Endodermal cell (in vitro differentiated cells): Measurements from ENCODE around the gene OR7G2. TPM values are rescaled to one million over a fixed set of nuclear protein-coding genes. Genes with fewer than 3 reads are reported as not detected.

ENCODE experiments used
- DNase-seq: peaks from one replicate; pipeline ENCODE4 v3.0.0-alpha.2; 2017
- H3K27ac ChIP-seq: 2 replicates; pipeline ENCODE4 v1.5.1; 2013; ENCODE audit warnings: mild to moderate bottlenecking, low read depth, low read length, moderate library complexity
- H3K27me3 ChIP-seq: 2 replicates; pipeline ENCODE4 v1.6.1; 2013; ENCODE audit warnings: mild to moderate bottlenecking, low read length, moderate library complexity; ENCODE audit not compliant: insufficient read depth, control insufficient read depth, poor library complexity, severe bottlenecking
- H3K36me3 ChIP-seq: 2 replicates; pipeline ENCODE4 v1.7.0; 2013; ENCODE audit warnings: mild to moderate bottlenecking, low read length, moderate library complexity; ENCODE audit not compliant: control insufficient read depth, insufficient read depth
- H3K4me1 ChIP-seq: one replicate; pipeline ENCODE4 v1.7.0; 2013; ENCODE audit warnings: low read length; ENCODE audit not compliant: control insufficient read depth, insufficient read depth
- H3K4me3 ChIP-seq: 2 replicates; pipeline ENCODE4 v1.5.1; 2013; ENCODE audit warnings: mild to moderate bottlenecking, low read length, moderate library complexity
- H3K9ac ChIP-seq: 2 replicates; pipeline ENCODE4 v1.6.1; 2013; ENCODE audit warnings: mild to moderate bottlenecking, low read length, moderate library complexity; ENCODE audit not compliant: poor library complexity, severe bottlenecking; ENCODE audit errors: extremely low read depth
- H3K9me3 ChIP-seq: 2 replicates; pipeline ENCODE4 v1.6.1; 2013; ENCODE audit warnings: mild to moderate bottlenecking, low read length, moderate library complexity; ENCODE audit not compliant: control insufficient read depth
- H3K27ac Mint-ChIP-seq: 2 replicates; pipeline ENCODE4 v1.8.0; 2020; ENCODE audit warnings: mixed read lengths
- H3K27me3 Mint-ChIP-seq: 2 replicates; pipeline ENCODE4 v1.8.0; 2021; ENCODE audit warnings: mild to moderate bottlenecking, mixed read lengths; ENCODE audit not compliant: insufficient read depth
- H3K36me3 Mint-ChIP-seq: 2 replicates; pipeline ENCODE4 v1.8.0; 2020; ENCODE audit warnings: low read depth, mixed read lengths
- H3K4me1 Mint-ChIP-seq: 2 replicates; pipeline ENCODE4 v1.8.0; 2020; ENCODE audit warnings: mixed read lengths
- H3K4me3 Mint-ChIP-seq: 2 replicates; pipeline ENCODE4 v1.8.0; 2020; ENCODE audit warnings: mild to moderate bottlenecking, moderate library complexity, mixed read lengths
- H3K9me3 Mint-ChIP-seq: 2 replicates; pipeline ENCODE4 v1.8.0; 2020; ENCODE audit warnings: mild to moderate bottlenecking, mixed read lengths
- CTCF ChIP-seq: fragments of 200-600 bp; sonication (generic); conservative IDR thresholded peaks from 2 replicates; pipeline ENCODE4 v1.5.0; 2021; ENCODE audit warnings: antibody characterized with exemption, mild to moderate bottlenecking
- WGBS, 2 experiments: methylation state at CpG; one replicate each; pipeline versions ENCODE4 v1.1.5 to v1.1.7; 2013; ENCODE audit warnings: missing lambda C conversion rate in 2 of 2, mixed read lengths in 1 of 2; ENCODE audit not compliant: insufficient coverage in 1 of 2, insufficient read length in 1 of 2; 5-methylcytosine and 5-hydroxymethylcytosine counted together
- total RNA-seq, 2 donors: library from RNA; stranded (reverse); fragmentation: NEBNext Ultra II Directional in 1 of 2; extraction: Animal tissue kit (Norgen Biotek cat#: 25700) in 1 of 2; gene quantifications; 2 replicates in 1 of 2; 3 replicates in 1 of 2; pipeline ENCODE4 v1.2.1, GENCODE V29; 2021

OR7G2 gene
- total RNA-seq, 2 donors from 2014 or later: not detected

- no peaks in the 10 kb centered on the region for H3K9me3 Mint-ChIP-seq
- no peak overlapping the region for H3K4me3 Mint-ChIP-seq
- no peak for TF ChIP-seq CTCF
- H3K4me3 ChIP-seq: no peak overlapping the region
- H3K4me1 ChIP-seq: no peaks in the 10 kb centered on the region
- H3K36me3 Mint-ChIP-seq: no peaks in the 10 kb centered on the region
- H3K27me3 ChIP-seq: no peaks in the 10 kb centered on the region
- no peaks in the 10 kb centered on the region for H3K27me3 Mint-ChIP-seq
- peak; percentile 84 for DNase-seq
- H3K27ac ChIP-seq: no peak overlapping the region
- 41 to 60% methylated on average over 1 to 5 of the region's 5 CpGs for WGBS, 2 experiments
- peaks cover 13% of the 10 kb centered on the region for H3K4me1 Mint-ChIP-seq
- peak overlapping the region; percentile 85 for H3K27ac Mint-ChIP-seq
- no peaks in the 10 kb centered on the region for H3K36me3 ChIP-seq
- no peaks in the 10 kb centered on the region for H3K9me3 ChIP-seq
- H3K9ac ChIP-seq: no peak overlapping the region
These were observed 37.2 kb downstream of the OR7G2 start for GRCh38 chr19:9070066-9070465.

DNA sequence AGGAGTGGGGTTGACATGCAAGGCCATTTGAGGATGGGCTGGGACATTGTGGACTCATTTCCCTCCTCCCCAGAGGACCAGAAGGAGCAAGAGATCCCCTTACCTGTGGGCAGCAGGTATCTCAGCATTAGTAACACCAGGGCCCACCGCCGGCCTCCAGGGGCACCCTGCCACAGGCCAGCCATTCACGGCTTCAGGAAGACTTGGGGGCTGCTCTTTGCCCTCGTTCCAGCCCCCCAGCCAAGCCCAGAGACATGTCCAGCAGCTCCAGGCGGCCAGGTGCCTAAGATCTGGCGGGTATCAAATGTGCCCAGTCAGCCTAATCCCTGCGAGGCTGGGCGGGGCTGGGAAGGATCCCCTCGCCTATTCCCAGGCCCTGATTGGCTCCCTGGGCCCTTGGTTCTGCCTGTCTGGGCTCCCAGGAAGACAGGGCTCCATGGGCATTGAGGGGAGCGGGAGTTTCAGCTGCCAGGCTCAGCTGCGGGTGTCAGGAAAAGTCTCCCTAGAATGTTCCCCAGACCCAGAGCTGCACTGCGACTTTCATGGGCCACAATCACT lies 41.7 kb downstream of the OR7G2 start:
- Histone ChIP-seq H3K9me3 (no peaks in the 10 kb centered on the region), H3K27ac (no peak overlapping the region), H3K27me3 (no peaks in the 10 kb centered on the region), H3K4me3 (no peak overlapping the region), H3K36me3 (no peaks in the 10 kb centered on the region), H3K4me1 (no peaks in the 10 kb centered on the region), H3K9ac (no peak overlapping the region)
- Mint-ChIP-seq H3K27ac (peak overlapping the region; percentile 35), H3K9me3 (no peaks in the 10 kb centered on the region), H3K36me3 (no peaks in the 10 kb centered on the region), H3K4me3 (no peak overlapping the region), H3K27me3 (no peaks in the 10 kb centered on the region), H3K4me1 (peaks cover 7% of the 10 kb centered on the region)
- WGBS, 2 experiments: 81 to 83% methylated on average over 5 to 12 of the region's 12 CpGs
- DNase-seq: peak; percentile 74
- no peak for TF ChIP-seq CTCF

- Histone ChIP-seq H3K4me1 (no peaks in the 10 kb centered on the region), H3K27me3 (no peaks in the 10 kb centered on the region), H3K4me3 (no peak overlapping the region), H3K27ac (no peak overlapping the region), H3K9me3 (no peaks in the 10 kb centered on the region), H3K36me3 (no peaks in the 10 kb centered on the region), H3K9ac (no peak overlapping the region)
- no peak for TF ChIP-seq CTCF
- Mint-ChIP-seq H3K27ac (no peak overlapping the region), H3K4me1 (peaks cover 11% of the 10 kb centered on the region), H3K27me3 (no peaks in the 10 kb centered on the region), H3K4me3 (no peak overlapping the region), H3K36me3 (no peaks in the 10 kb centered on the region), H3K9me3 (no peaks in the 10 kb centered on the region)
- WGBS, 2 experiments: 92 to 100% methylated on average over 5 to 8 of the region's 8 CpGs
- no peak for DNase-seq
These were observed 45.4 kb downstream of the OR7G2 start for GRCh38 chr19:9061879-9062278.
